HG02943 (cell line): ENCODE results near the gene ITPRIPL1.

Experiments
- ATAC-seq: cut with Tn5 transposase; IDR thresholded peaks from one replicate; pipeline ENCODE4 v1.9.1; 2021; ENCODE audit warnings: mild to moderate bottlenecking, low read depth, moderate library complexity; ENCODE audit not compliant: unreplicated experiment

ITPRIPL1 gene

DNA sequence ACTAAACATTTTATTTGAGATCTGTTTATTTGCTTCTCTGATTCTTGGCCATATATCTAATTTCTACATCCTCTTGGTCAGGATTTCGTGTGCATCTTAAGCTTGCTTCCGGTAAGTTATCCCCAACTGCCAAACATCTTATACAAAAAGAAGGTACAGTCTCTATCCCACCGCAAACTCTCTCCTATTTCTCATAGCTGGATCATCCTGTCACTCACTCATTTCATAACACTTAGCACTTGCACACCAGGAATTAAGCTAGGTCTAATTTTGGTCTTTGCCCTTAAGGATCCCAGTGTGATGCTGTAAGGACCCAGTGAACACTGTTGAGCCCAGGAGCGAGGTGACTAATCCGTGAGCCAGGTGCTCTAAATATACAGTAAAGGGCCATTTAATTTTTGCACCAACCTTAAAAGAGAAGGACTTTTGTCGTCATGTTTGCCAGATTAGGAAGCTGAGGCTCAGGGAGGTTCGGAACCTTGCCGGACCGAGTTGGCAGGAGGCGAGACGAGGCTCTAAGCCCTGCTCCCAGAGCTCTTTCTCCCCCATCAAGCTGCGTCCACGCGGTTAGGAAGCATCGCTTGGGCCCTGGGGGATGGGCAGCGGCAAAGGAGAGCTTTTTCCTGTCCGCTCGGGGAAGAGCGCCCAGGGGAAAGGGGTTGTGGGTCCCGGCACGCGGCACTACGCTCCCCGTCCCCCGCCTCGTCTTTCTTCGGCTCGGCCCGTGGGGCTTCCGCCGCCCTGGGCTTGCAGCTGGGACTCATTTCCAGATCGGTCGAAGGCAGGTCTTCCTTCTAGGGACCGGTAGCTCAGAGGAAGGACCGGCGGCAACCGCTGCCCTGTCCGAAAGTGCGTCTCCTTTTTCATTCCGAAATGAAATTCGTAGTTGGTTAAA is 4.1 kb upstream of the ITPRIPL1 start:
- ATAC-seq = peak; percentile 35

- no peak for ATAC-seq
These were observed 1.3 kb upstream of the ITPRIPL1 start for GRCh38 chr2:96323849-96324248.

GRCh38 chr2:96324721-96325040 is 436 bp upstream of the ITPRIPL1 start:
- ATAC-seq = no peak

DNA sequence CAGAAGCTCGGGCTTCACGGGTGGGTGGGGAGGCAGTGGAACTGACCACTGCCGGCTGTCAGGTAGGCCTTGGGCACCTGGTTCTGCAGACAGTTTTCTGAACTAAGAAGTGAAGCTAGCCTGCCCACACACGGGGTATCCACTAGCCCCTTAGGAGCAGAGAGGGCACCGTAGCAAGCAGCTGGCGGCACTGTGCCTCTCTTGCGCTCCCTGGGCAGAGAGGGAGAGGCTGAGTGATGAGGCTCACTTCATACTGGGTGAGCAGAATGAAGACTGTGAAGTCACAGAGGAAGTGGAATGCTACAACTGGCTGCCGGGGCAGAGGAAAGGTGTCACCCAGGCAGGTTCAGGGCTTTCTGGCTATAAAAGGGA is 753 bp downstream of the ITPRIPL1 start:
- ATAC-seq = no peak

DNA sequence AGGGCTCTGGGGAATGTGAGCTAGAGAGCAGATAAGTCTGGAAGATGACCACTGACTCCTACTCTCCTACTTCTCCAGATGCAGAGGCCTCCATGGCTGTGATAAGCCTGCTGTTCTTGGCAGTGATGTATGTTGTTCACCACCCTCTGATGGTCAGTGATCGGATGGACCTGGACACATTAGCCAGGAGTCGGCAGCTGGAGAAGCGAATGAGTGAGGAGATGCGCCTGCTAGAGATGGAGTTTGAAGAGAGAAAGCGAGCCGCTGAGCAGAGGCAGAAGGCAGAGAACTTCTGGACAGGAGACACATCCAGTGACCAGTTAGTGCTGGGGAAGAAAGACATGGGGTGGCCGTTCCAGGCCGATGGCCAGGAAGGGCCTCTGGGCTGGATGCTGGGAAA is 1.4 kb downstream of the ITPRIPL1 start:
- ATAC-seq = no peak

- no peak for ATAC-seq
These were observed 2.1 kb downstream of the ITPRIPL1 start for GRCh38 chr2:96326990-96327820.

GRCh38 chr2:96329456-96329855 is 4.3 kb downstream of the ITPRIPL1 start:
- no peak for ATAC-seq

GRCh38 chr2:96329874-96330273 is 4.8 kb downstream of the ITPRIPL1 start:
- ATAC-seq = no peak

GRCh38 chr2:96330407-96330806 is 5.3 kb downstream of the ITPRIPL1 start:
- ATAC-seq = no peak

GRCh38 chr2:96333708-96334107 is 8.6 kb downstream of the ITPRIPL1 start:
- no peak for ATAC-seq

- ATAC-seq = peak; percentile 5
These were observed 11.1 kb downstream of the ITPRIPL1 start for GRCh38 chr2:96336104-96336775.

GRCh38 chr2:96336873-96337272 is 11.8 kb downstream of the ITPRIPL1 start:
- ATAC-seq = no peak

- ATAC-seq = no peak
These were observed 15.6 kb downstream of the ITPRIPL1 start for GRCh38 chr2:96340493-96341414.

DNA sequence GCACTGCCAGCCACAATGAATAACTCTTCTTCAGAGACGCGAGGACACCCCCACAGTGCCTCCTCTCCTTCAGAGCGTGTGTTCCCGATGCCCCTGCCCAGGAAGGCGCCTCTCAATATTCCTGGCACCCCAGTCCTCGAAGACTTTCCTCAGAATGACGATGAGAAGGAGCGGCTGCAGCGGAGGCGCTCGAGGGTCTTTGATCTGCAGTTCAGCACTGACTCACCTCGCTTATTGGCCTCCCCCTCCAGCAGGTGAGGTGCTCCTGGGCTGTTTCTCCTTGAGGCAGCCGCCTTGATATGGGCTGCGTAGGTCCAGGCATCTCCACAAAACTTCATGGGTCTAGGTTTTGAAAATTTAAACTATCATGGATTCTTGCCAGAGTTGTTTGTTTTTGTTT is 16.5 kb downstream of the ITPRIPL1 start:
- no peak for ATAC-seq

DNA sequence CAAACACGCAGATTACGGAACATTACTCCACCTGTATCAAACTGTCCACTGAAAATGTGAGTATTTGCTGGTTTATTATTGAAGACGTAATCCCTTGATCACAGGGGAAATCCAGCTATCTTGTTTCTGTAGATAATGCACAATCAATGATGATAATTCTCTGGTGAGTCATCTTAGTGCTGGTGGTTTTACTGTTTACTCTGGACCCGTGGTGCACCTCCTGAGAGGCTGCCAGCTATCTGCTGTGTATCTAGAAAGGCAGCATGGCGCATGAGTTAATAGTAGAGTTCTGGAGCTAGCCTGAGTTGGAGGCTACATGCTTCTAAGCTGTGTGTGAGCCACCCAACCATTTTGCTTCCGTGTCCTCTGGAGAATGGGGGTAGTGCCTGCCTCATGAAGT is 17.0 kb downstream of the ITPRIPL1 start:
- ATAC-seq = no peak

- ATAC-seq = no peak
These were observed 18.9 kb downstream of the ITPRIPL1 start for GRCh38 chr2:96344011-96344410.

- ATAC-seq = no peak
These were observed 20.3 kb downstream of the ITPRIPL1 start for GRCh38 chr2:96345438-96345837.

DNA sequence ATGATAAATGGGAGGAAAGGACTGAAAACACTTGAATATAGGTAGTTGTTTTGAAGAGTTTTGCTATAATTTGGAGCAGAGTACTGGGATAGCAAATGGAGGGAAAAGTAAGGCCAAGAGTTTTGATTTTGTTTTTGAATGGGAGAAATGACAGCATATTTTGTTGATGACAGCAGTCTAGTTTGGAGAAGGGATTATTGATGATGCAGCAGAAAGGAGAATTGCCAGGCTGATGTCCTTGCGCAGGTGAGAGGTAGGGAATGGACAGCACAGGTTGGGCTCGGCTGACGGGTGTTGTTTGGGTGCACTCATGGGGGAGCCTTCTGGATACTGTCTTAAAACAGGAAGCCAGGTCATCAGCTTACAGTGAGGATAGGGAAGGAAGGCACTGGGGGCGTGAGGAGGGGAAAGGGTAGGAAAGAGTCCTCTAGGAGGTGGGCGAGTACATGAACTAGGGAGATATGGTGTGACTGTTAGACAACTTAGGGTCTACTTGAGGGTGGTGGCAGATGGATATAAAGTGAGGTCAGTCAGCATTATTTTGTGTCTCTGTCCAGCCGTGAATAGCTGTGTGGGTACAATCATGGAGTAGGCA is 20.8 kb downstream of the ITPRIPL1 start:
- ATAC-seq = no peak

DNA sequence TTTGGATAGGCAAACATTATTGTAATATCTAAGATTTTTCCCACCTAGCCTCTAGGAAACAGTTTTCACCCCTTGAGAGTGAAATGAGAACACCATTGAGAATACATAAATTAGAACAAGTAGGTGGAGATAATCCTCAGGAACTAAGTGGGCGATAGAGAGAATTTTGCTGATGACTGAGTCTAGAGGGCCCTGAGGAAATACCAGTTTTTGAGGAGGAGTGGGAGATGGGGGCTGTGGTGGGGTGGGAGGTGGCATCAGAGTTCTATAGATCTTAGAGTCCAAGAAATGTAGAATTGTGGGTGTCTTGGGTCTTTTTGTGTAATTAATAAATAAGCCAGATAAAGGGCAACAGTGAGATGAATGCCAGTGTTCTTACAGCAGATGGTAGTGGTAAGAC is 22.3 kb downstream of the ITPRIPL1 start:
- no peak for ATAC-seq

DNA sequence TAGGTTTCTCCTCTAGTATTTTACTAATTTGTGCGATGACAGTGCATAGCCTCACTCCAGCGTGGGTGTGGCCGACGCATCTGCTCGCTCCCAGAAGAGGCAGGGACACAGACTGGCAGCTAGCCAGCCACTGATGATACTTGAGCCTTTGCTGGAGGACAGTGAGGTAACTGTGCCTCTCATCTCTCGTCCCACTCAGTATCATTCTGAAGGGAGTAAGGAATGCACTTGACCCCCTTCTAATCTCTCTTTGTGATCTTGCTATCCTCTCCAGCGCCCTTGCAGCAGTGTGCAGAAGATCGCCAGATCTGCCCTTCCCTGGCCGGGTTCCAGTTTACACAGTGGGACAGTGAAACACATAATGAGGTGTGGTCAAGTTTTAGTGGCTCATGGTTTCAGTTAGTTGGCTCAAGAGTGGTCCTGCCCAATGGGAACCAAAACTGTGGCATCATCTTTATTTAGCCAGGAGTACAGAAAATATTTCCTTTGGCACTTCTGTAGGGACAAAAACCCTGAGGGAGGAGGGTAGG is 28.0 kb downstream of the ITPRIPL1 start:
- no peak for ATAC-seq
